Epithelial cell of prostate (primary cell): ENCODE data around the gene ZNF483.
"Not testable (repeated sequence)": the region's sequence is repeated elsewhere in the genome, so short reads cannot be mapped to it uniquely, and the experiment has no call there.

Experiments used
- DNase-seq: peaks from one replicate; pipeline ENCODE4 v3.0.0-alpha.2; 2011; ENCODE audit warnings: low read depth, low spot score
- H3K27ac ChIP-seq: fragments of 450-650 bp; 2 replicates; pipeline ENCODE4 v1.5.1; 2017; ENCODE audit warnings: mild to moderate bottlenecking

Gene ZNF483

DNA sequence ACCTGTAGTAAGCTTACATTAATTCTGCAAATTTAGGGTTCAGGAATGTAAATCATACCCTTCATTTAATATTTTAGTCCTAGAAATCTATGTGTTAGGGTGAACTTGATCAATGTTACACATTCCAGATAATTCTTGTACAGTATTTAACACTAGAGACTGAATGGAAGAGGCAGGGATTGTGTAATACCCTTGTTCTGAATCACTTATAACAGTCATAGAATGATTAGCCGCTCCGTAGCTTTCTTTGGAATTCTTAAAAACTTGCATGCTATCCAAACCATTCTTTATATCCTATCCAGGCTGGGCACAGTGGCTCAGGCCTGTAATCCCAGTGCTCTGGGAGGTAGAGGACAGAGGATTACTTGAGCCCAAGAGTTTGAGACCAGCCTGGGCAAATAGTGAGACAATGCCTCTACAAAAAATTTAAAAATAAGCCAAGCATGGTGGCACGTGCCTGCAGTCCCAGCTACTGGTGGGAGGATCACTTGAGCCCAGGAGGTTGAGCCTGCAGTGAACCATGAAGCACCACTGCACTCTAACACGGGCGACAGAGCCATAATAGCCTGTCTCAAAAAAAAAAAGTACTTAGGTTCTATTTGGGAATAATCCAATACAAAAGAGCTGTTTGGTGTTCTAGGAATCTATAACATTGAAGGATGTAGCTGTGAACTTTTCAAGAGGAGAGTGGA, 8.3 kb downstream of the ZNF483 start:
- no peak for DNase-seq
- H3K27ac ChIP-seq: no peak overlapping the region

GRCh38 chr9:111542497-111543254, 17.7 kb downstream of the ZNF483 start:
- no peak overlapping the region for H3K27ac ChIP-seq
- no peak for DNase-seq

GRCh38 chr9:111548623-111549022, 23.6 kb downstream of the ZNF483 start:
- no peak overlapping the region for H3K27ac ChIP-seq
- DNase-seq: no peak

GRCh38 chr9:111555425-111555824, 30.4 kb downstream of the ZNF483 start:
- H3K27ac ChIP-seq, DNase-seq: not testable (repeated sequence)

GRCh38 chr9:111559000-111559610, 34.1 kb downstream of the ZNF483 start:
- H3K27ac ChIP-seq: no peak overlapping the region

DNA sequence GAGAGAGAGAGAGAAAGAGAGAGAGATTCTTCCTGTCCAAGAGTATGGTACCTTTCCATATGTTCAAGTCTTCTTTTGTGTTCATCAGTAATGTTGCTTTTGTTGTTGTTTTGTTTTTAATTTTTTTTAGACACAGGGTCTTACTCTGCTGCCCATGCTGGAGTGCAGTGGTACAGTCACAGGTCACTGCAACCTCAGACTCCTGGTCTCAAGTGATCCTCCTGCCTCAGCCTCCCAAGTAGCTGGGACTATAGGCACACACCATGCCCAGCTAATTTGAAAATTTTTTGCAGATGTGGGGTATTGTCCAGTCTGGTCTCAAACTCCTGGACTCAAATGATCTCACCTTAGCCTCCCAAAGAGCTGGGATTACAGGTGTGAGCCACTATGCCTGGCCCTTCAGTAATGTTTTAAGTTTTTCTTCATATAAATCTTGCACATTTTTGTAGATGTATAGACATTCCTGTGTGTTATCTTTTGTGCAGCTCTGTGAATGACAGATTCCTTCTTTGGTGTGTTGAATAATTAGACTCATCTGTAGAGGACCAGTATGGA, 36.3 kb downstream of the ZNF483 start:
- no peak overlapping the region for H3K27ac ChIP-seq
- DNase-seq: no peak

More at GRCh38 chr9:111559000-111559610, 34.1 kb downstream of the ZNF483 start:
- peak; percentile 10 for DNase-seq

DNA sequence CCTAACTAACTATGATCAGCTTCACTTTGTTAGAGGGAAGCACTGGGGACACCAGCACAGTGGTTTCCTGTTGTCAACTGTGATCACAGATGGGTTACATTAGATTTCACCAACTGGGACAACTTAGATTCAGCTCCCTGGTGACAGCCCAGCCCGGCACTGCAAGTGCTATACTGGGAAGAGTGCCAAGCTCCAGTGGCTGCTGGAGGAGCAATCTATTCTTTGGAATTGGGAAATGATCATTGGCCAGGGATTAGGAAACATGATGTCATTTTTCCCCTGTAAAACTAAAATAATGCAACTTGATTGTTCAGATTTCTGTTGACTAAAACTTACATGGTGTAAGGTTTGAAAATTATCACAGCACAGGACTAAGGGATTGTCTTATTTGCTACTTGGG, 41.3 kb downstream of the ZNF483 start:
- DNase-seq: no peak
- H3K27ac ChIP-seq: no peak overlapping the region

- not testable (repeated sequence) for DNase-seq, H3K27ac ChIP-seq
Measured at GRCh38 chr9:111568127-111568526, 43.1 kb downstream of the ZNF483 start.

DNA sequence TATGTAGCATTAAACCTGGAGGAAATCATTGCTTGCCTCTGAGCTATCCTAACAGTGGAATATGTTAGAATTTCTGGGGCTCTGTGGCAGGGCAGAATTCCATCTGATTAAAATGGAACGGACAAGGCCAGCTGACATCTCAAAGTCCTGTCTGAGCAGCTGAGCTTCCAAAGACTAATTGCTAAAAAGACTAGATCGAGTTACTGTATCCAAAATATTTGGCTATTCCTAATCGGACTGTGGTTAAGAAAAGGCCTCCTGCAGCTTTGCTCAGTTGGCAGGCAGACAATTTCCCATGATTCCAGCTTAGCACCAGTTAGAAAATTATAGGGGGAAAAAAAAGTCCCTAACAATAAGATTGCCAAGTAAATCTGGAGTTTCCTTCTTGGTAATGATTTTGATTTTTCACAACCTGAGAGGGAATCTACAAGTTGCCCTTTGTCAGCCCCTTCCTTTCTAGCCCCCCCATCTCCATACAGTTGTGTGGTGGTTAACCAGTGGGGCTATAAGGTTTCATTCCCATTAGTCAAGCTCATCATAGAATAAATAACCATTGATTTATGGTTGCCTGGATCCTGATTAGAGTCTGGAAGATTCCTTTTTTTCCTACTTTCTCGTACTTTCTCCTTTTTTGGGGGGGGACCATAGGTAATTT, 48.1 kb downstream of the ZNF483 start:
- no peak for DNase-seq

DNA sequence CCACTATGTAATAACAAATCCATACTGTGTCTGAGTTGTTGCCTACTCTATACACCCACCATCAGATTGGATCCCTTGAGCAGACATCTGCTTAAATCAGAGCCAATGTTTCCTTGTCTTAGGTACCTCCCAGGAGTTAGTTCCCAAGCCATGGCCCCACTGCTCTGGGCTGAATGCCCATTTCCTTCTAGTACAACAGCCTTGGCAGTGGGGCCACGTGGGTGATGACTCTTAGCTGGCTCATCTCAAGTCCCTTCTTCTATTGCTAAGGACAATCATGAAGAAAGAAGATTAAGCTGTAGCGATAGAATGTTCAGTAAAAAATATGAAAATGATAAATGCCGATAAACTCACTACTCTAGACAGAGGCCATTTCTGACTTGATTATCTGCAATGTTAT, 57.9 kb downstream of the ZNF483 start:
- no peak for DNase-seq
- no peak overlapping the region for H3K27ac ChIP-seq

More for the DNA sequence above, 48.1 kb downstream of the ZNF483 start:
- H3K27ac ChIP-seq: no peak overlapping the region

GRCh38 chr9:111586378-111586777, 61.4 kb downstream of the ZNF483 start:
- no peak for DNase-seq
- no peak overlapping the region for H3K27ac ChIP-seq

DNA sequence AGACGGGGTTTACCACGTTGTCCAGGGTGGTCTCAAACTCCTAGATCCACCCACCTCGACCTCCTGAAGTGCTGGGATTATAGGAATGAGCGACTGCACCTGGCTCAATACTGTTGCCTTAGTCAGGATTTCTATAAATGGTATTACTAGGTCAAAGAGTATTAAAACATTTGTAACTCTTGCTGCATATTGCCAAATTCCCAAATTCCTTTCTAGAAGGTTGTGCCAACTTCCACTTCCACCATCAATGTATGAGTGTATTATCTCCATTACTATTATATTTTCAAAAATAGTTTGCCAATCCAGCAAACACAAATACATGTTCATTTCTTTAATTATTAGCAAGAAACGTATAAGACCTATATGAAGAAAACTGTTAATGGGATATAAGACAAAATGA, 63.9 kb downstream of the ZNF483 start:
- DNase-seq: no peak

GRCh38 chr9:111597852-111598732, 73.1 kb downstream of the ZNF483 start:
- no peak for DNase-seq

More for the DNA sequence above, 63.9 kb downstream of the ZNF483 start:
- no peak overlapping the region for H3K27ac ChIP-seq

DNA sequence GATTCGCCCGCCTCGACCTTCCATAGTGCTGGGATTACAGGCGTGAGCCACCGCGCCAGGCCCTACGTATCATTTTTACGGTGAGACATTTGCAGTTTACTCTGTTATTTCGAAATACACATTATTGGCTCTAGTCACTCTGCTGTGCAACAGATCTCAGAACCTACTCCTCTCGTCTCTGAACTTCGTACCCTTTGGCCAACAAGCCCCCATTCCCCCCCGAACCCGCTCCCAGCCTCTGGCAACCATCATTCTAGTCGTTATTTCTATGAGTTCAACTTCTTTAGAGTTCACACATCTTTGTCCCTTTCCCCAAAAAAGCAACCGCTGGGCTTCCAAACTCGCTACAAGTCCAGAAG, 73.7 kb downstream of the ZNF483 start:
- DNase-seq: no peak
- peak overlapping the region; percentile 69 for H3K27ac ChIP-seq

More at GRCh38 chr9:111597852-111598732, 73.1 kb downstream of the ZNF483 start:
- peak overlapping the region; percentile 69 for H3K27ac ChIP-seq

GRCh38 chr9:111599092-111599954, 74.3 kb downstream of the ZNF483 start, which contains the start of gene PTGR1:
TSS of gene PTGR1 (minus strand) at chr9:111599647. CDS start at chr9:111597422, 2,225 bp downstream.
- H3K27ac ChIP-seq: peak within 1 kb of the TSS; percentile 69
- DNase-seq: no peak

DNA sequence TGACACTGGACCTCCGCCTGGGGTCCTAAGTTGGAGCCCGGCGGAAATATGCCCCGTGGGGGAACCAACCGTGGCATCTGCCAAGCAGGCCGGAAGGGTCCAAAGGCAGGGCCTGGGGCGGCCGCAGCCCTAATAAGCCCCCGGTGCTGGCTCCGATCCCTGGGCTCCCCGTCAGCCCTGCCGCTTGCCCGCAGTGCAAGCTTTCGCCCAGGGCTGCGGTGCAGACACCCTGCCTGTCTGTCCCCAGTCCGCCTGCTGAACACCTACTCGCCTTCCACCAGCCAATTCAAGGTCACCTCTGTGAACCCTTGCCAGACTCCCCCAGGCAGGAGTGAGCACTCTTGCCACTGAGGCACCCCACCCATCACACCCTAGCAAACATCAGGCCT, 75.0 kb downstream of the ZNF483 start:
- DNase-seq: no peak
- peak overlapping the region; percentile 69 for H3K27ac ChIP-seq

GRCh38 chr9:111601237-111602018, 76.4 kb downstream of the ZNF483 start:
- DNase-seq: no peak
- H3K27ac ChIP-seq: peak overlapping the region; percentile 31

GRCh38 chr9:111603041-111603440, 78.1 kb downstream of the ZNF483 start:
- DNase-seq: no peak
- no peak overlapping the region for H3K27ac ChIP-seq
